H9 (cell line): ENCODE measurements around the gene SETDB1. TPM values are rescaled to one million over a fixed set of nuclear protein-coding genes. Genes with fewer than 3 reads are reported as not detected.

ENCODE experiments used
- DNase-seq: peaks from one replicate; pipeline ENCODE4 v3.0.0-alpha.2; 2017
- H2AFZ ChIP-seq: one replicate; pipeline ENCODE4 v1.6.1; 2013; ENCODE audit warnings: mild to moderate bottlenecking, low read length, control low read depth, moderate library complexity
- H2AK5ac ChIP-seq: 2 replicates; pipeline ENCODE4 v1.6.1; 2013; ENCODE audit warnings: low read length, control low read depth, mixed read lengths; ENCODE audit not compliant: insufficient read length
- H2BK120ac ChIP-seq: one replicate; pipeline ENCODE4 v1.6.1; 2013; ENCODE audit warnings: low read depth, mild to moderate bottlenecking, low read length, control low read depth, inconsistent platforms; ENCODE audit not compliant: poor library complexity, severe bottlenecking
- H2BK12ac ChIP-seq: 2 replicates; pipeline ENCODE4 v1.6.1; 2013; ENCODE audit warnings: low read length, control low read depth, mixed read lengths, low read depth; ENCODE audit not compliant: insufficient read length
- H2BK15ac ChIP-seq: 2 replicates; pipeline ENCODE4 v1.6.1; 2013; ENCODE audit warnings: low read depth, low read length, control low read depth
- H2BK20ac ChIP-seq: one replicate; pipeline ENCODE4 v1.6.1; 2013; ENCODE audit warnings: low read depth, mild to moderate bottlenecking, low read length, control low read depth, inconsistent platforms; ENCODE audit not compliant: poor library complexity, severe bottlenecking
- H2BK5ac ChIP-seq: 2 replicates; pipeline ENCODE4 v1.6.1; 2013; ENCODE audit warnings: low read length, control low read depth, mixed read lengths; ENCODE audit not compliant: insufficient read length
- H3K14ac ChIP-seq: 2 replicates; pipeline ENCODE4 v1.6.1; 2013; ENCODE audit warnings: low read length, control low read depth; ENCODE audit not compliant: insufficient read depth
- H3K18ac ChIP-seq: 2 replicates; pipeline ENCODE4 v1.6.1; 2013; ENCODE audit warnings: low read depth, mild to moderate bottlenecking, mixed read lengths, low read length, control low read depth; ENCODE audit not compliant: insufficient read length
- H3K23ac ChIP-seq: 2 replicates; pipeline ENCODE4 v1.6.1; 2013; ENCODE audit warnings: low read length, control low read depth, mixed read lengths, low read depth; ENCODE audit not compliant: insufficient read length
- H3K23me2 ChIP-seq: 2 replicates; pipeline ENCODE4 v1.6.1; 2013; ENCODE audit warnings: low read depth, mild to moderate bottlenecking, mixed read lengths, low read length, control low read depth; ENCODE audit not compliant: insufficient read length, poor library complexity, severe bottlenecking
- H3K27ac ChIP-seq: 2 replicates; pipeline ENCODE4 v1.5.1; 2013; ENCODE audit warnings: low read length, control low read depth, mixed read lengths, low read depth; ENCODE audit not compliant: insufficient read length
- H3K27me3 ChIP-seq: 2 replicates; pipeline ENCODE4 v1.6.1; 2013; ENCODE audit warnings: low read length, control low read depth, inconsistent platforms; ENCODE audit not compliant: insufficient read depth
- H3K4ac ChIP-seq: 2 replicates; pipeline ENCODE4 v1.6.1; 2013; ENCODE audit warnings: low read depth, mild to moderate bottlenecking, control low read depth, inconsistent platforms, low read length, moderate library complexity
- H3K4me1 ChIP-seq: 2 replicates; pipeline ENCODE4 v1.6.1; 2013; ENCODE audit warnings: low read length, control low read depth, inconsistent platforms; ENCODE audit not compliant: insufficient read depth
- H3K4me2 ChIP-seq: 2 replicates; pipeline ENCODE4 v1.6.1; 2013; ENCODE audit warnings: low read length, control low read depth, mixed read lengths; ENCODE audit not compliant: insufficient read length, insufficient read depth
- H3K56ac ChIP-seq: 2 replicates; pipeline ENCODE4 v1.6.1; 2013; ENCODE audit warnings: low read depth, mild to moderate bottlenecking, mixed read lengths, low read length, control low read depth; ENCODE audit not compliant: insufficient read length
- H3K79me1 ChIP-seq: 2 replicates; pipeline ENCODE4 v1.6.1; 2013; ENCODE audit warnings: low read depth, mild to moderate bottlenecking, moderate library complexity, low read length, control low read depth, inconsistent platforms; ENCODE audit not compliant: insufficient read depth, poor library complexity, severe bottlenecking
- H3K79me2 ChIP-seq: 2 replicates; pipeline ENCODE4 v1.6.1; 2013; ENCODE audit warnings: low read length, control low read depth, inconsistent platforms; ENCODE audit not compliant: insufficient read depth
- H3K9ac ChIP-seq: 2 replicates; pipeline ENCODE4 v1.6.1; 2013; ENCODE audit warnings: low read length, control low read depth, mixed read lengths; ENCODE audit not compliant: insufficient read length; ENCODE audit errors: extremely low read depth
- H3K9me3 ChIP-seq: one replicate; pipeline ENCODE4 v1.6.1; 2013; ENCODE audit warnings: low read depth, low read length, inconsistent platforms; ENCODE audit not compliant: control insufficient read depth
- H3T11ph ChIP-seq: one replicate; pipeline ENCODE4 v1.6.1; 2013; ENCODE audit warnings: mild to moderate bottlenecking, low read length, control low read depth, inconsistent platforms
- H4K20me1 ChIP-seq: one replicate; pipeline ENCODE4 v1.6.1; 2013; ENCODE audit not compliant: control insufficient read depth, insufficient read length, insufficient read depth
- H4K5ac ChIP-seq: 2 replicates; pipeline ENCODE4 v1.6.1; 2013; ENCODE audit warnings: low read depth, mild to moderate bottlenecking, mixed read lengths, low read length, control low read depth; ENCODE audit not compliant: insufficient read length
- H4K8ac ChIP-seq: replicated peaks from 2 replicates; pipeline ENCODE4 v1.6.1; 2013; ENCODE audit warnings: low read length, control low read depth, mixed read lengths, low read depth; ENCODE audit not compliant: insufficient read length
- H4K91ac ChIP-seq: 2 replicates; pipeline ENCODE4 v1.6.1; 2013; ENCODE audit warnings: low read depth, mild to moderate bottlenecking, moderate library complexity, mixed read lengths, low read length, control low read depth; ENCODE audit not compliant: insufficient read length
- H3K27ac Mint-ChIP-seq, 3 experiments: 2 replicates in 2 of 3; 3 replicates in 1 of 3; pipeline ENCODE4 v1.8.0; 2020 to 2021; ENCODE audit warnings: mixed read lengths in 3 of 3, mild to moderate bottlenecking in 1 of 3, moderate library complexity in 1 of 3
- H3K27me3 Mint-ChIP-seq: 2 replicates; pipeline ENCODE4 v1.8.0; 2021; ENCODE audit warnings: low read depth, mild to moderate bottlenecking, moderate library complexity, mixed read lengths
- H3K36me3 Mint-ChIP-seq, 3 experiments: 2 replicates in 2 of 3; 3 replicates in 1 of 3; pipeline ENCODE4 v1.8.0; 2020 to 2021; ENCODE audit warnings: low read depth in 3 of 3, mixed read lengths in 3 of 3; ENCODE audit not compliant: insufficient read depth in 1 of 3
- H3K4me1 Mint-ChIP-seq, 2 experiments: 2 replicates each; pipeline ENCODE4 v1.8.0; 2020; ENCODE audit warnings: mixed read lengths in 2 of 2
- H3K4me3 Mint-ChIP-seq, 2 experiments: 2 replicates in 1 of 2; 3 replicates in 1 of 2; pipeline ENCODE4 v1.8.0; 2020 to 2021; ENCODE audit warnings: mild to moderate bottlenecking in 2 of 2, mixed read lengths in 2 of 2, moderate library complexity in 1 of 2
- H3K9me3 Mint-ChIP-seq, 2 experiments: 2 replicates in 1 of 2; 3 replicates in 1 of 2; pipeline ENCODE4 v1.8.0; 2020; ENCODE audit warnings: mild to moderate bottlenecking in 2 of 2, mixed read lengths in 2 of 2, moderate library complexity in 1 of 2
- CTCF ChIP-seq: fragments of 200-600 bp; sonication (generic); conservative IDR thresholded peaks from 3 replicates; pipeline ENCODE4 v1.8.0; 2021; ENCODE audit warnings: antibody characterized with exemption, mild to moderate bottlenecking
- WGBS: extraction: QIAGEN DNeasy Blood & Tissue Kit; methylation state at CpG from one replicate; pipeline ENCODE4 v1.1.7; 2013; ENCODE audit warnings: missing lambda C conversion rate, low lambda C conversion rate, mixed read lengths; ENCODE audit not compliant: insufficient read length; ENCODE audit errors: extremely low coverage; 5-methylcytosine and 5-hydroxymethylcytosine counted together
- total RNA-seq: library from RNA; stranded (reverse); gene quantifications from 2 replicates; pipeline ENCODE4 v1.2.1, GENCODE V29; 2021

The SETDB1 gene
- total RNA-seq, 1 experiment from 2014 or later: 62.1 TPM

DNA sequence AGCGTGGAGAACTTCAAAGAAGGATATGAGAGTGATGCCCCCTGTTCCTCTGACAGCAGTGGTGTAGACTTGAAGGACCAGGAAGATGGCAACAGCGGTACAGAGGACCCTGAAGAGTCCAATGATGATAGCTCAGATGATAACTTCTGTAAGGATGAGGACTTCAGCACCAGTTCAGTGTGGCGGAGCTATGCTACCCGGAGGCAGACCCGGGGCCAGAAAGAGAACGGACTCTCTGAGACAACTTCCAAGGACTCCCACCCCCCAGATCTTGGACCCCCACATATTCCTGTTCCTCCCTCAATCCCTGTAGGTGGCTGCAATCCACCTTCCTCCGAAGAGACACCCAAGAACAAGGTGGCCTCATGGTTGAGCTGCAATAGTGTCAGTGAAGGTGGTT is 34.5 kb downstream of the SETDB1 start:
- Mint-ChIP-seq H3K9me3 (no peaks in the 10 kb centered on the region), H3K4me3 (no peak overlapping the region; a peak in 1 of 5 replicates), H3K36me3 (peaks cover 49 to 92% (median 87%) of the 10 kb centered on the region in 3 experiments), H3K27ac (peak overlapping the region in 1 of 3 experiments; percentile 27; a peak in 2 of 7 replicates), H3K4me1 (no peaks in the 10 kb centered on the region), H3K27me3 (no peaks in the 10 kb centered on the region; the same call in none of the 2 replicates)
- Histone ChIP-seq H4K5ac (no peak overlapping the region), H3K4ac (no peak overlapping the region), H3K79me2 (no peaks in the 10 kb centered on the region), H2BK120ac (no peak overlapping the region), H3K9me3 (no peaks in the 10 kb centered on the region), H4K91ac (no peak overlapping the region), H3K9ac (no peak overlapping the region), H2BK12ac (no peak overlapping the region), H2BK20ac (no peak overlapping the region), H3K27ac (no peak overlapping the region), H3K18ac (no peak overlapping the region), H3K56ac (no peak overlapping the region), H3K79me1 (no peaks in the 10 kb centered on the region), H3K4me1 (no peaks in the 10 kb centered on the region), H3T11ph (no peak overlapping the region), H2AFZ (no peak overlapping the region), H2BK5ac (no peak overlapping the region), H4K20me1 (no peaks in the 10 kb centered on the region), H3K23me2 (no peaks in the 10 kb centered on the region), H3K23ac (no peak overlapping the region), H3K4me2 (no peak overlapping the region), H2BK15ac (no peak overlapping the region), H3K14ac (no peak overlapping the region), H3K27me3 (no peaks in the 10 kb centered on the region), H4K8ac (no peak overlapping the region), H2AK5ac (no peak overlapping the region)
- TF ChIP-seq CTCF: no peak
- no CpG with 5 or more reads among the region's 7 CpGs for WGBS
- DNase-seq: no peak
